Glomerular endothelial cell (primary cell): ENCODE measurements around the gene GCK. TPM values are rescaled to one million over a fixed set of nuclear protein-coding genes. Genes with fewer than 3 reads are reported as not detected.

Experiments used
- DNase-seq: peaks from one replicate; pipeline ENCODE4 v3.0.0-alpha.2; 2011; ENCODE audit warnings: low read depth, low spot score; ENCODE audit errors: extremely low read depth
- total RNA-seq: library from RNA; depleted of rRNA; stranded (reverse); fragments of >200 nt; gene quantifications from 2 replicates; pipeline ENCODE4 v1.2.3, GENCODE V29; 2015

GCK gene
- total RNA-seq, 1 donor from 2014 or later = 0.41 TPM

GRCh38 chr7:44097064-44097932 lies 91.9 kb downstream of the GCK start:
- DNase-seq = no peak

DNA sequence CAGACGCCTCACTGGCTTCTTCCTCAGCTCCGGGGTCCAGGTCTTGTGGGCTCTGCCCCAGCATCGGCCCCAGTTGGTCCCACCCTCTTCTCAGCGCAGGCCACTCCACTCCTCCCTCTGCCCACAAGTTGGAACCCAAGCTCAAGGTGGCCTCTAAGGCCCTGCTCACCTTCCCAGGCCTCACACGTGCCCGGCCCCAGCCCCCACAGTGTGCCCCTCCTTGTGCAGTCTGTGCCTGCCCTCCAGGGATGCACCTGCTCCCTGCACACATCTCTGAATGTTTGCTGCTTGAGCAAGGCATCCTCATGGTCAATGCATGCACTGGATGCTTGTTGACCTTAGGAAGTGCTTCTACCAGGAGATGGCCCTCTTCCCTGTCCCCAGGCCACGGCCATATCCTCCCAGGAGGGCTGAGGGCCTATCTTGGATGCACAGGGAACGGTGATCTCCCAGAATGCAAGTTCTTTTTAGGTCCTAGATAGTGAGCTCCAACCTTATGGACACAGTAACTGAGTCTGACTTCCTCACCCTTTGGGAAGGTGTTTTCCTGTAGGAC lies 92.8 kb downstream of the GCK start:
- no peak for DNase-seq

GRCh38 chr7:44095781-44096180 lies 93.5 kb downstream of the GCK start:
- DNase-seq = no peak

GRCh38 chr7:44094883-44095592 lies 94.2 kb downstream of the GCK start:
- no peak for DNase-seq

DNA sequence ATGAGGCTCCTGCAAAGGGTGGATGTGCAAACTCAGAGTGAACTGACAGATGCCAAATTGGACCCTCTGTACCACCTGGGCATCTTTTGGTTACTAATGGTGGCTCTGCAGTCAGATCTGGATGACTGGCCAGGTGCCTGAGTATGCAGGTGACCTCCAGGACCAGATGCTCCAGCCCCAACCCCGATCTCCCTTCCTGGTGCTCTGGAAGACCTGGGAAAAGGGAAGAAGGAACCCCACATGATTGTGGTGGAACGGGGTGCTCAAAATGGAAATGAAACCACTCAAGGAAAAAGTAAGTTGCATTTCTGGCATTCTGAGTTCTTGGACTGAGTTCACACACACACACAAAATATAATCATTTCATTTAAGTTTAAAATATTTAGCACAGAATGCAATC lies 94.9 kb downstream of the GCK start:
- DNase-seq = no peak

Other genes starting within 250 kb of the GCK start
- gene SPDYE1, start 191.5 kb downstream of the GCK start, total RNA-seq = not detected in 2 replicates
- 140 and 182 TPM in 2 replicates for gene DBNL, start 144.7 kb downstream of the GCK start, total RNA-seq
- gene PGAM2, start 123.9 kb downstream of the GCK start, total RNA-seq = not detected in 2 replicates
- gene POLM, start 106.9 kb downstream of the GCK start, total RNA-seq = 20.8 and 24.0 TPM in 2 replicates
- 12.1 and 40.8 TPM in 2 replicates for gene AEBP1, start 85.1 kb downstream of the GCK start, total RNA-seq
- 44.6 and 55.5 TPM in 2 replicates for gene POLD2, start 65.9 kb downstream of the GCK start, total RNA-seq
- not detected in 2 replicates for gene MYL7, start 48.1 kb downstream of the GCK start, total RNA-seq
- gene YKT6, start 11.5 kb upstream of the GCK start, total RNA-seq = 102 and 110 TPM in 2 replicates
- 0.05 and 0.29 TPM in 2 replicates for gene CAMK2B, start 136.2 kb upstream of the GCK start, total RNA-seq